Omental fat pad (tissue), 4 donors: Measurements from ENCODE around the gene PRADC1. TPM values are rescaled to one million over a fixed set of nuclear protein-coding genes. Genes with fewer than 3 reads are reported as not detected.

Source experiments
- ATAC-seq: fragments of 150-250 bp; one replicate; pipeline ENCODE4 v1.9.1; 2016; ENCODE audit warnings: mild to moderate bottlenecking, moderate library complexity; ENCODE audit not compliant: low FRiP score
- DNase-seq: peaks from one replicate; pipeline ENCODE4 v3.0.0-alpha.2; 2019; ENCODE audit warnings: low spot score
- CTCF ChIP-seq, 3 donors: fragments of 450-650 bp; IDR thresholded peaks; one replicate each; pipeline ENCODE4 v1.5.1; 2016 to 2017; ENCODE audit warnings: antibody characterized with exemption in 3 of 3, mild to moderate bottlenecking in 3 of 3, moderate library complexity in 2 of 3
- total RNA-seq, 4 donors: library from RNA; depleted of rRNA; stranded (reverse); fragments of >200 nt; gene quantifications; one replicate each; pipeline ENCODE4 v1.1.0, GENCODE V29; 2016

Gene PRADC1
- total RNA-seq, 4 donors from 2014 or later = 23.1 to 44.0 (median 38.5) TPM

GRCh38 chr2:73258186-73258912, 25.3 kb upstream of the PRADC1 start:
- TF ChIP-seq CTCF (IDR thresholded peaks at IDR 0.05) = no peak
- ATAC-seq = no peak
- DNase-seq = no peak

DNA sequence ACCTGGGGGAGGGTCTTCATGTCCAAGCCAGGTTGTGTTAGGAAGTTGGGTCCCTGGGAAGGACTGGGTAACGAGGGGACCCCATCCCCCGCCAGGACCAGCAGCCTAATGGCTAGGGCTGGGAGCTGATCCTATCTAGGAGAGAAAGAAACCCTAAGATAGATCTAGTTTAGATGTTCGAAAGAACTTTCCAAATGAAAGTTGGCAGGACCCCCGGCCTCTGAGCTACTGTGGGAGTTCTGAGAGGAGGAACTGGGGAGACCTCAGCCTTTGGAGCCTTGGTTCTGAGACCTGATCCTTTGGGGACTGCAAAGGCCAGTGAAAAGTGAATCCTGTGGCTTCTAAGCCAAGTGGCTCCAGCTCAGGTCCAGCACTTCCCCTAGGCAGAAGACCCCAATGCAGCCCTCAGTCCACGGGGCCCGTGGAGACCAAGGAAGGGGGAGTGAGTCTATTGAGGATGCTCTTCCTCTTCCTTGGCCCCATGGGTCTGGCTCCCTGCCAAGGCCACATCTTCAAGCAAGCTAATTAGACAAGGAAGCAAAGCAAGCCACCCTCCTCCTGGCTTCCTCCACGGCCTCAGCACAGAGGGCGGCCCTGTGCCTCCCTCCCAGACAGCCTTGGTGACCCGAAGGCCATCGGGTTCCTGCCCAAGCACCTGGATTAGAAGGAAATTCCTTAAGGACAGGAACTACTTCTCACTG, 24.5 kb upstream of the PRADC1 start:
- DNase-seq = no peak
- ATAC-seq = no peak
- TF ChIP-seq CTCF (IDR thresholded peaks at IDR 0.05) = no peak

- ATAC-seq (no peak), DNase-seq (no peak)
- no peak for TF ChIP-seq CTCF (IDR thresholded peaks at IDR 0.05)
Measured at GRCh38 chr2:73257021-73257420, 24.0 kb upstream of the PRADC1 start.

GRCh38 chr2:73256618-73256922, 23.5 kb upstream of the PRADC1 start:
- DNase-seq (no peak), ATAC-seq (no peak)
- no peak for TF ChIP-seq CTCF (IDR thresholded peaks at IDR 0.05)

- no peak for TF ChIP-seq CTCF (IDR thresholded peaks at IDR 0.05)
- DNase-seq (no peak), ATAC-seq (no peak)
Measured at GRCh38 chr2:73255907-73256617, 23.0 kb upstream of the PRADC1 start.

DNA sequence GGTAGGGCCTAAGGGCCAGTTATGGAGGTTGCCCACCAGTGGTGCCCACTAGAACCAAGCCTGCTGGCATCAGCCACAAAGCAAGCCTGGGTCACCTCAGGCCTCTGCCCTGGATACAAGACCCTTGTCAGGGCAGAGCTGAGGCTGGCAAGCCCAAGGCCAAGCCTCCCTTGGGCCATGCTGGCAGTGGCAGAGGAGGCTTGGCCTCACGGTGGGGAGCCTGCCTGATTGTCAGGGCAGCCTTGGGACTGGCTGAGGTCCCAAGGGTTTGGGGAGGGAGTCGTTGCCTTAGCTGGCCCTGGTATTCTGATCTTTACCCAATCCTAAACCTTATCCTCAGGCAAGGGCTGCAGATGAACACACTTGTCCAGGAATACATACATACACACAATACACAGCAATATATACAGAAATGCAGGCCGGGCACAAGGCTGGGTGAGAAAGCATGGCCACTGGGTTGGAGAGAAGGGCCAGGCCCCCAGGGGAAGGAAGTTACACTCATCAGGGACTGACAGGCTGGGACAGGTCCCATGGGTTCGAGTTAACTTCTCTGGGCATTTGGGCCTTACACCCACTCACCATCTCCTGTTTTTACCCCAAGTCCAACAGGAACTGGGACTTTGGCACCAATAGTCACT, 22.1 kb upstream of the PRADC1 start:
- ATAC-seq (no peak), DNase-seq (no peak)
- no peak for TF ChIP-seq CTCF (IDR thresholded peaks at IDR 0.05)
